B cell (primary cell): ENCODE measurements around the gene CNTNAP2. TPM values are rescaled to one million over a fixed set of nuclear protein-coding genes. Genes with fewer than 3 reads are reported as not detected.

Source experiments
- ATAC-seq: fragments of 200-7000 bp; cut with Tn5 transposase; one replicate; pipeline ENCODE4 v1.10.0; 2021; ENCODE audit warnings: low read depth, mild to moderate bottlenecking, moderate number of reproducible peaks, moderate library complexity
- CTCF ChIA-PET: fragments of 350-600 bp; sonication (Branson Sonifier 250); formaldehyde crosslinking; loops from one replicate; lab custom pipeline; 2021; ENCODE audit warnings: antibody characterized with exemption, inconsistent platforms; lab: Charles Lee
- POLR2A ChIA-PET: fragments of 350-600 bp; sonication (Branson Sonifier 250); formaldehyde crosslinking; loops from one replicate; lab custom pipeline; 2021; ENCODE audit warnings: antibody characterized with exemption; lab: Charles Lee
- DNase-seq: peaks from one replicate; pipeline ENCODE4 v3.0.0; 2013
- H2AFZ ChIP-seq: 2 replicates; pipeline ENCODE4 v1.6.1; 2012; ENCODE audit warnings: mild to moderate bottlenecking, low read depth, low read length; ENCODE audit not compliant: insufficient read depth, poor library complexity, severe bottlenecking
- H3K27ac ChIP-seq, 2 donors: 1 replicate in 1 of 2; 2 replicates in 1 of 2; pipeline ENCODE4 v1.5.1; 2012 to 2013; ENCODE audit warnings: low read length in 2 of 2, mild to moderate bottlenecking in 2 of 2, moderate library complexity in 1 of 2
- H3K27me3 ChIP-seq, 4 experiments: fragments of 200-600 bp in 1 of 4; sonication (generic) in 1 of 4; replicated peaks in 1 of 4; 1 replicate in 2 of 4; 2 replicates in 2 of 4; pipeline versions ENCODE4 v1.6.1 to v1.7.0; 2013 to 2016; ENCODE audit warnings: low read length in 3 of 4, mild to moderate bottlenecking in 2 of 4, mixed read lengths in 1 of 4, moderate library complexity in 1 of 4; ENCODE audit not compliant: insufficient read depth in 4 of 4, control insufficient read depth in 3 of 4; ENCODE audit errors: control extremely low read depth in 1 of 4
- H3K36me3 ChIP-seq, 2 experiments: replicated peaks in 1 of 2; 1 replicate in 1 of 2; 2 replicates in 1 of 2; pipeline versions ENCODE4 v1.6.1 to v1.7.1; 2013; ENCODE audit warnings: low read length in 1 of 2; ENCODE audit not compliant: insufficient read depth in 2 of 2, control insufficient read depth in 1 of 2; ENCODE audit errors: control extremely low read depth in 1 of 2, extremely low read depth in 1 of 2
- H3K4me1 ChIP-seq, 2 donors: fragments of 200-600 bp in 1 of 2; sonication (generic) in 1 of 2; 1 replicate in 1 of 2; 2 replicates in 1 of 2; pipeline versions ENCODE4 v1.5.1 to v1.6.1; 2013 to 2017; ENCODE audit warnings: low read length in 2 of 2; ENCODE audit not compliant: control insufficient read depth in 2 of 2, insufficient read depth in 2 of 2
- H3K4me2 ChIP-seq: replicated peaks from 2 replicates; pipeline ENCODE3; 2012; ENCODE audit warnings: mild to moderate bottlenecking, low read depth, low read length; ENCODE audit not compliant: poor library complexity, severe bottlenecking
- H3K4me3 ChIP-seq, 5 experiments: fragments of 200-600 bp in 1 of 5; sonication (generic) in 1 of 5; 1 replicate in 3 of 5; 2 replicates in 2 of 5; pipeline versions ENCODE4 v1.5.1 to v1.7.0; 2011 to 2016; ENCODE audit warnings: low read length in 4 of 5, mild to moderate bottlenecking in 4 of 5, low read depth in 2 of 5, control low read depth in 1 of 5, moderate library complexity in 1 of 5; ENCODE audit not compliant: insufficient read depth in 1 of 5; ENCODE audit errors: control extremely low read depth in 1 of 5, extremely low read depth in 1 of 5
- H3K79me2 ChIP-seq: fragments of 200-600 bp; sonication (generic); one replicate; pipeline ENCODE4 v1.6.0; 2016; ENCODE audit warnings: low read length; ENCODE audit not compliant: control insufficient read depth, insufficient read depth
- H3K9ac ChIP-seq: fragments of 200-600 bp; sonication (generic); 2 replicates; pipeline ENCODE4 v1.6.1; 2017; ENCODE audit warnings: mild to moderate bottlenecking, low read length, moderate library complexity
- H3K9me3 ChIP-seq, 3 donors: one replicate each; pipeline versions ENCODE4 v1.6.1 to v1.7.1; 2013; ENCODE audit warnings: low read length in 2 of 3; ENCODE audit not compliant: control insufficient read depth in 2 of 3, insufficient read depth in 1 of 3; ENCODE audit errors: control extremely low read depth in 1 of 3
- H4K20me1 ChIP-seq: 2 replicates; pipeline ENCODE4 v1.6.0; 2012; ENCODE audit warnings: mild to moderate bottlenecking, low read length; ENCODE audit not compliant: insufficient read depth, control insufficient read depth, poor library complexity, severe bottlenecking
- H3K27ac Mint-ChIP-seq: one replicate; pipeline ENCODE4 v1.8.0; 2021; ENCODE audit warnings: mixed read lengths
- H3K27me3 Mint-ChIP-seq: one replicate; pipeline ENCODE4 v1.8.0; 2021; ENCODE audit warnings: mixed read lengths
- H3K4me1 Mint-ChIP-seq: one replicate; pipeline ENCODE4 v1.8.0; 2021; ENCODE audit warnings: mixed read lengths
- H3K4me3 Mint-ChIP-seq: one replicate; pipeline ENCODE4 v1.8.0; 2021; ENCODE audit warnings: mixed read lengths
- H3K9me3 Mint-ChIP-seq: one replicate; pipeline ENCODE4 v1.8.0; 2022; ENCODE audit warnings: mixed read lengths; ENCODE audit not compliant: insufficient read depth
- EZH2 ChIP-seq: IDR thresholded peaks from 2 replicates; pipeline ENCODE4 v1.6.1; 2012; ENCODE audit warnings: borderline replicate concordance, low read depth, mild to moderate bottlenecking, moderate library complexity, low read length; ENCODE audit not compliant: insufficient read depth, poor library complexity, severe bottlenecking
- WGBS: methylation state at CpG from one replicate; pipeline ENCODE4 v1.1.5; 2013; ENCODE audit warnings: missing lambda C conversion rate; ENCODE audit not compliant: insufficient coverage; 5-methylcytosine and 5-hydroxymethylcytosine counted together
- intact Hi-C: fragments of 100-400 bp; cut with micrococcal nuclease; formaldehyde crosslinking; loops from one replicate; pipeline ENCODE4 v1.10.0; 2022
- polyA plus RNA-seq: library from polyadenylated mRNA; depleted of rRNA; stranded (reverse); fragments of >200 nt; gene quantifications from 2 replicates; pipeline ENCODE4 v1.2.3, GENCODE V29; 2012
- total RNA-seq, 2 donors: library from RNA; stranded (reverse); fragments of 120-200 nt in 1 of 2; gene quantifications; 1 replicate in 1 of 2; 2 replicates in 1 of 2; pipeline versions ENCODE4 v1.2.3 to v1.2.4, GENCODE V29; 2013 to 2022
- TF ChIP-seq, protein P1 (sequence below): fragments of 200-600 bp; IDR thresholded peaks from one replicate; pipeline ENCODE4 v1.8.0; 2022; ENCODE audit warnings: antibody characterized with exemption, mild to moderate bottlenecking

The CNTNAP2 gene
- total and polyA plus RNA-seq, 2 donors (not counting 1 experiment from before 2014, with no cell fraction given): 7.4 to 16.6 TPM

DNA sequence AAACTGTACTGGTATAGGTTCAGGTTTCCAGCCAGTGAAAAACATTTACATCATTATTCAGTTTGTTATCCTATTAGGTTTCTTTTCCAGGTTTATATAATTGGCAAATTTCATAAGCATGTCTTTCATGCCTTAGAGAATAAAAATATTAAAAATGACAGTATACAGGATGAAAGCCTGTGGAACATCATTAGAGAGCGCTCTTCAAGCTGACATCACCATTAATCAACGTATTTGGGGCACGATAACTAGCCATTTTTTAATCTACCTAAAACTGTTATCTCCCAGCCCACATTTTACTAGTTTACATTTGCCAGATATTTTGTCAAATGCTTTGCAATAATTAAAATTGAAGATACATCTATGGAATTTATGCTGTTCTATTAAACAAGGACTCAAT lies 714.1 kb downstream of the CNTNAP2 start:
- H3K27ac ChIP-seq: no peak overlapping the region
- H3K4me2 ChIP-seq: no peak overlapping the region
- H3K4me3 ChIP-seq: no peak overlapping the region
- H2AFZ ChIP-seq: no peak overlapping the region
- H3K4me1 ChIP-seq: no peaks in the 10 kb centered on the region
- peaks cover 2% of the 10 kb centered on the region for H3K9me3 Mint-ChIP-seq
- TF ChIP-seq, protein P1, sequence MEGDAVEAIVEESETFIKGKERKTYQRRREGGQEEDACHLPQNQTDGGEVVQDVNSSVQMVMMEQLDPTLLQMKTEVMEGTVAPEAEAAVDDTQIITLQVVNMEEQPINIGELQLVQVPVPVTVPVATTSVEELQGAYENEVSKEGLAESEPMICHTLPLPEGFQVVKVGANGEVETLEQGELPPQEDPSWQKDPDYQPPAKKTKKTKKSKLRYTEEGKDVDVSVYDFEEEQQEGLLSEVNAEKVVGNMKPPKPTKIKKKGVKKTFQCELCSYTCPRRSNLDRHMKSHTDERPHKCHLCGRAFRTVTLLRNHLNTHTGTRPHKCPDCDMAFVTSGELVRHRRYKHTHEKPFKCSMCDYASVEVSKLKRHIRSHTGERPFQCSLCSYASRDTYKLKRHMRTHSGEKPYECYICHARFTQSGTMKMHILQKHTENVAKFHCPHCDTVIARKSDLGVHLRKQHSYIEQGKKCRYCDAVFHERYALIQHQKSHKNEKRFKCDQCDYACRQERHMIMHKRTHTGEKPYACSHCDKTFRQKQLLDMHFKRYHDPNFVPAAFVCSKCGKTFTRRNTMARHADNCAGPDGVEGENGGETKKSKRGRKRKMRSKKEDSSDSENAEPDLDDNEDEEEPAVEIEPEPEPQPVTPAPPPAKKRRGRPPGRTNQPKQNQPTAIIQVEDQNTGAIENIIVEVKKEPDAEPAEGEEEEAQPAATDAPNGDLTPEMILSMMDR: no peak
- no peak for TF ChIP-seq EZH2
- H3K27me3 ChIP-seq: no peaks in the 10 kb centered on the region
- no peaks in the 10 kb centered on the region for H3K36me3 ChIP-seq
- ATAC-seq (no peak), DNase-seq (no peak)
- no peaks in the 10 kb centered on the region for H4K20me1 ChIP-seq
- CTCF ChIA-PET: no interaction called here
- H3K4me3 Mint-ChIP-seq: no peak overlapping the region
- H3K9ac ChIP-seq: no peak overlapping the region
- no peaks in the 10 kb centered on the region for H3K27me3 Mint-ChIP-seq
- no CpG with 5 or more reads among the region's 3 CpGs for WGBS
- no peaks in the 10 kb centered on the region for H3K4me1 Mint-ChIP-seq
- H3K79me2 ChIP-seq: no peaks in the 10 kb centered on the region
- intact Hi-C loops: no loop called here
- POLR2A ChIA-PET: no interaction called here
- no peak overlapping the region for H3K27ac Mint-ChIP-seq
- H3K9me3 ChIP-seq: peaks cover 0 to 2% (median 2%) of the 10 kb centered on the region in 3 donors

DNA sequence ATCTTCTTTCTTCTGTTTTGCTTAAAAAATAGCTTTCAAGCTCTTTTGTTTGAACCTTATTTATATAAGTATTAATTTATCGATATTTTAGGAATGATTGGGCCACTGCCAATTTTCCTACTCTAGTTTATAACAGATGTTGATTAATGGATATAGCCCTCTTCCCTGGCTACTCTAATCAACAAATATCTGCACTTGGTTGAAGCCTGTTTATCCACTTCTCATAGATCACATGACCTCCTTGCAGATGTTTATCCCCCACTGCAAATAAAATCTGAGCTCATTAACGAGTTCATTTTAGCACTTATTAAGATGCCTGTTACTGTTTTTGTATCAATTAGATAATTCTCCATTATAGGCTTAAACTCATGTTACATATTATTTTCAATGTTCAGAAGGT lies 715.3 kb downstream of the CNTNAP2 start:
- Histone ChIP-seq H4K20me1 (no peaks in the 10 kb centered on the region), H3K27ac (no peak overlapping the region), H3K9me3 (peaks cover 0 to 3% (median 2%) of the 10 kb centered on the region in 3 donors), H3K9ac (no peak overlapping the region), H3K36me3 (no peaks in the 10 kb centered on the region), H3K4me3 (no peak overlapping the region), H3K4me2 (no peak overlapping the region), H3K79me2 (no peaks in the 10 kb centered on the region), H3K27me3 (no peaks in the 10 kb centered on the region), H3K4me1 (no peaks in the 10 kb centered on the region), H2AFZ (no peak overlapping the region)
- Mint-ChIP-seq H3K4me1 (no peaks in the 10 kb centered on the region), H3K27me3 (no peaks in the 10 kb centered on the region), H3K4me3 (no peak overlapping the region), H3K27ac (no peak overlapping the region), H3K9me3 (peaks cover 2% of the 10 kb centered on the region)
- WGBS: no CpG with 5 or more reads among the region's 2 CpGs
- TF ChIP-seq, protein P1: no peak
- no peak for TF ChIP-seq EZH2
- POLR2A ChIA-PET: no interaction called here
- ATAC-seq: no peak
- CTCF ChIA-PET: no interaction called here
- DNase-seq: no peak
- intact Hi-C loops: no loop called here
